Gastrocnemius medialis (tissue), 4 donors: ENCODE results near the gene ZNF316. TPM values are rescaled to one million over a fixed set of nuclear protein-coding genes. Genes with fewer than 3 reads are reported as not detected.

Source experiments
- ATAC-seq, 2 donors: fragments of 150-250 bp; one replicate each; pipeline ENCODE4 v1.9.1; 2016
- DNase-seq, 2 donors: peaks; one replicate each; pipeline ENCODE4 v3.0.0-alpha.2; 2019
- H3K27ac ChIP-seq, 4 donors: fragments of 200-600 bp; sonication (generic); 1 replicate in 1 of 4; 2 replicates in 3 of 4; pipeline ENCODE4 v1.5.1; 2016 to 2018; ENCODE audit warnings: mild to moderate bottlenecking in 2 of 4, moderate library complexity in 1 of 4
- H3K27me3 ChIP-seq, 3 donors: fragments of 200-600 bp; sonication (generic) in 2 of 3; 1 replicate in 1 of 3; 2 replicates in 2 of 3; pipeline versions ENCODE4 v1.5.1 to v1.6.0; 2016 to 2019; ENCODE audit warnings: mild to moderate bottlenecking in 1 of 3, moderate library complexity in 1 of 3
- H3K36me3 ChIP-seq, 2 donors: fragments of 200-600 bp; sonication (generic) in 1 of 2; one replicate each; pipeline ENCODE4 v1.5.1; 2017 to 2018
- H3K4me1 ChIP-seq, 2 donors: fragments of 200-600 bp; sonication (generic) in 1 of 2; one replicate each; pipeline ENCODE4 v1.5.1; 2016 to 2017; ENCODE audit warnings: mild to moderate bottlenecking in 2 of 2
- H3K4me3 ChIP-seq, 4 donors: fragments of 200-600 bp; sonication (generic) in 3 of 4; 1 replicate in 1 of 4; 2 replicates in 3 of 4; pipeline ENCODE4 v1.5.1; 2016 to 2019; ENCODE audit warnings: mild to moderate bottlenecking in 2 of 4
- H3K9me3 ChIP-seq, 3 donors: fragments of 200-600 bp; sonication (generic) in 2 of 3; 1 replicate in 1 of 3; 2 replicates in 2 of 3; pipeline ENCODE4 v1.5.1; 2016 to 2019
- POLR2A ChIP-seq, 2 donors: fragments of 450-650 bp; IDR thresholded peaks; one replicate each; pipeline ENCODE4 v1.6.1; 2017; ENCODE audit warnings: antibody characterized with exemption in 2 of 2, mild to moderate bottlenecking in 2 of 2, moderate library complexity in 2 of 2
- in situ Hi-C, 4 donors: fragments of 200-750 bp; cut with MboI; loops; one replicate each; pipeline versions ENCODE4 v1.15.0 to v1.8.0; 2017; ENCODE audit warnings: low sequenced_read_pairs in 4 of 4
- intact Hi-C: fragments of 100-400 bp; cut with DNase I; formaldehyde crosslinking; loops from one replicate; pipeline ENCODE4 v1.15.1; 2023; ENCODE audit warnings: low total_unique reads
- total RNA-seq, 4 donors: library from RNA; depleted of rRNA; stranded (reverse); fragments of >200 nt; gene quantifications; one replicate each; pipeline versions ENCODE4 v1.1.0 to v1.2.3, GENCODE V29; 2016
- TF ChIP-seq, protein P1 (sequence below), 5 experiments: fragments of 450-650 bp in 3 of 5; fragments of 200-600 bp in 2 of 5; sonication (generic) in 2 of 5; IDR thresholded peaks in 4 of 5; conservative IDR thresholded peaks in 1 of 5; 1 replicate in 4 of 5; 2 replicates in 1 of 5; pipeline ENCODE4 v1.5.1; 2016 to 2019; ENCODE audit warnings: antibody characterized with exemption in 5 of 5, mild to moderate bottlenecking in 3 of 5, moderate library complexity in 3 of 5

The ZNF316 gene
- total RNA-seq, 4 donors from 2014 or later = 11.4 to 19.1 (median 18.1) TPM

- H3K4me3 ChIP-seq = no peak overlapping the region
- no peaks in the 10 kb centered on the region for H3K27me3 ChIP-seq
- H3K9me3 ChIP-seq = no peaks in the 10 kb centered on the region
- peaks cover 0 to 38% of the 10 kb centered on the region in 2 donors for H3K36me3 ChIP-seq
- intact Hi-C loops (no loop called here), in situ Hi-C loops (no loop called here)
- no peaks in the 10 kb centered on the region for H3K4me1 ChIP-seq
- H3K27ac ChIP-seq = no peak overlapping the region
- DNase-seq = no peak
- ATAC-seq = no peak
- TF ChIP-seq, protein P1, sequence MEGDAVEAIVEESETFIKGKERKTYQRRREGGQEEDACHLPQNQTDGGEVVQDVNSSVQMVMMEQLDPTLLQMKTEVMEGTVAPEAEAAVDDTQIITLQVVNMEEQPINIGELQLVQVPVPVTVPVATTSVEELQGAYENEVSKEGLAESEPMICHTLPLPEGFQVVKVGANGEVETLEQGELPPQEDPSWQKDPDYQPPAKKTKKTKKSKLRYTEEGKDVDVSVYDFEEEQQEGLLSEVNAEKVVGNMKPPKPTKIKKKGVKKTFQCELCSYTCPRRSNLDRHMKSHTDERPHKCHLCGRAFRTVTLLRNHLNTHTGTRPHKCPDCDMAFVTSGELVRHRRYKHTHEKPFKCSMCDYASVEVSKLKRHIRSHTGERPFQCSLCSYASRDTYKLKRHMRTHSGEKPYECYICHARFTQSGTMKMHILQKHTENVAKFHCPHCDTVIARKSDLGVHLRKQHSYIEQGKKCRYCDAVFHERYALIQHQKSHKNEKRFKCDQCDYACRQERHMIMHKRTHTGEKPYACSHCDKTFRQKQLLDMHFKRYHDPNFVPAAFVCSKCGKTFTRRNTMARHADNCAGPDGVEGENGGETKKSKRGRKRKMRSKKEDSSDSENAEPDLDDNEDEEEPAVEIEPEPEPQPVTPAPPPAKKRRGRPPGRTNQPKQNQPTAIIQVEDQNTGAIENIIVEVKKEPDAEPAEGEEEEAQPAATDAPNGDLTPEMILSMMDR (IDR thresholded peaks at IDR 0.05 in 4 of 5, conservative IDR thresholded peaks at IDR 0.05 in 1 of 5) = no peak
- no peak for TF ChIP-seq POLR2A (IDR thresholded peaks at IDR 0.05)
These were observed 17.2 kb downstream of the ZNF316 start for GRCh38 chr7:6654113-6654841.

DNA sequence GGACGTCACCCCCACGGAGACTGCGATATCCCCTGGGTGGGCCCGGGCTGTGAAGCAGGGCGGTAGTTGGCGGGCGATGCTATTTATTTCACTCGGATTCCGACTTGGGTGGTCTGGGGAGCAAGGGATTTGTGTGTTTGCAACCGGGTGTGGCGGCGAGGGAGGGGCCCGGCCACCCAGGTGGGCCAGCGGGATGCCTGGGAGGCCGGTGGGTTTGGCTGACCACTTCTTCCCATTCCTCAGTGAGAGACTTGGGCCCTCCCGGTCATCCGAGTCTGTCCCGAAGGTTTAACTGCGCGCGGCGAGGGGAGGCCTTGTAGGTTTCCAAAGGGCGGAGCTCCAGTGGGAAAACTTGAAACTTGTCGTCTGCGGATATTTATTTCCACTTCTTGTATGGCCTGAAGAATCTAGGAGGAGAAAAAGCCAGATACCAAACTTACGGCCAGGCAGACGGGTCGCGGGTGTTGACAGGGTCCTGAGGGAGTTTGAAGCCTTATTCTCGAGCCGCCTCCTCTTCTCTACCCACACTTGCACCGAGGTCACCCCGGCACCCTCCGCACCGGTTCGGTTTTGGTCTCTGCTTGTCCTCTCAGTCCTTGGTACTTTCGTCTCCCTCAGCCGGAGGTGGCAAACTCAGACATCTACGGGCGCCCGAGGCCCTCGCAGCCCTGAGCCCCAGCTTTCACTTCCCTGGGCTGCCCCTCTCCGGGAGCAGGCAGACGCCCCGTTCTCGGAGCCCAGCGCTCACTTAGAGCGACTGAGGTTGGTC is 17.9 kb downstream of the ZNF316 start:
- Histone ChIP-seq H3K27me3 (no peaks in the 10 kb centered on the region), H3K27ac (no peak overlapping the region), H3K9me3 (no peaks in the 10 kb centered on the region), H3K4me3 (no peak overlapping the region), H3K4me1 (no peaks in the 10 kb centered on the region), H3K36me3 (peaks cover 0 to 35% of the 10 kb centered on the region in 2 donors)
- no peak for TF ChIP-seq POLR2A (IDR thresholded peaks at IDR 0.05)
- TF ChIP-seq, protein P1 (IDR thresholded peaks at IDR 0.05 in 4 of 5, conservative IDR thresholded peaks at IDR 0.05 in 1 of 5) = no peak
- DNase-seq (no peak), ATAC-seq (no peak)
- in situ Hi-C loops = no loop called here
- intact Hi-C loops = no loop called here

DNA sequence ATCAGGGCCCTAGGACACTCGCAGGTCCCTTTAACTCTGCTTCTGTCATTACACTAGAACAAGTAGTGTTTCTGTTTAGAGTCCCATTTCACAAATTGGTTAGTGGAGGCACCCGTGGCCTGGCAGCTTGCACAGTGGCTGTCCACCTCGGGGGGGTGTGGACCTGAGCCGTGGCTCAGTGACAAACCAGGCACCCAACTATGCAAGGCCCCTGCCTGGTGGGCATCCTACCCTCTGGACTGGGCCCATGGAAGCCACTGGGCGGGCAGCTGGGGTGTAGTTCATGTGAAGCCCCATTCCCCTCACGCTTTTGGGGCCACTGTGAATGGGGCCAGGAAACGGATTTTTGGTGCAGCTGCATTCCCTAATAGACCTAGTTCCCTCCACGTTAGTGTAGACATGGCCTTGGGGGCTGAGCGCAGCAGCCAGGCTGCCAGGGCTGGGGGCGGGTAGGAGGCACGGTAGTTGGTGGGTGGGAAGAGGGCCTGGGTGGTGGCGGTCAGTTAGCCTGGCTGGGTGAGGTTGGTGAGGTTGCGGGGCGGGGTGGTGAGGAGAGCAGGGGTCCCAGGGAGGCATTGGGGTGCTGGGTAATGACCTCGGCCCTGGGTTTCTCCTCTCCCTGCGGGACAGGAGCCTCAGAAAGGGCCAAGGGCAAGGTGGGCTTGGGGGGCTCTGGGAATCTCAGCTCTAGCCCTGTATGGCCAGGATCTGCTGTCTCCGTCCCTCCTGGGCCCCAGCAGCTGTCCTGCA is 18.7 kb downstream of the ZNF316 start:
- H3K27ac ChIP-seq = no peak overlapping the region
- ATAC-seq (no peak), DNase-seq (no peak)
- TF ChIP-seq POLR2A (IDR thresholded peaks at IDR 0.05) = no peak
- TF ChIP-seq, protein P1 (IDR thresholded peaks at IDR 0.05 in 4 of 5, conservative IDR thresholded peaks at IDR 0.05 in 1 of 5) = no peak
- H3K36me3 ChIP-seq = peaks cover 0 to 28% of the 10 kb centered on the region in 2 donors
- no peak overlapping the region for H3K4me3 ChIP-seq
- intact Hi-C loops (no loop called here), in situ Hi-C loops (no loop called here)
- H3K9me3 ChIP-seq = no peaks in the 10 kb centered on the region
- H3K4me1 ChIP-seq = no peaks in the 10 kb centered on the region
- H3K27me3 ChIP-seq = peaks cover 0 to 4% (median 0%) of the 10 kb centered on the region in 3 donors

- ATAC-seq = no peak
- no peak overlapping the region for H3K27ac ChIP-seq
These were observed 19.3 kb downstream of the ZNF316 start for GRCh38 chr7:6656413-6656812.

More at GRCh38 chr7:6656413-6656812, 19.3 kb downstream of the ZNF316 start:
- no peaks in the 10 kb centered on the region for H3K9me3 ChIP-seq
- peaks cover 0 to 24% of the 10 kb centered on the region in 2 donors for H3K36me3 ChIP-seq
- no peak for TF ChIP-seq POLR2A (IDR thresholded peaks at IDR 0.05)
- TF ChIP-seq, protein P1 (IDR thresholded peaks at IDR 0.05 in 4 of 5, conservative IDR thresholded peaks at IDR 0.05 in 1 of 5) = no peak
- DNase-seq = no peak
- in situ Hi-C loops (no loop called here), intact Hi-C loops (no loop called here)
- no peak overlapping the region for H3K4me3 ChIP-seq
- H3K4me1 ChIP-seq = no peaks in the 10 kb centered on the region
- peaks cover 0 to 4% (median 2%) of the 10 kb centered on the region in 3 donors for H3K27me3 ChIP-seq
